Body of pancreas (tissue), 4 donors: ENCODE measurements around the gene SLC45A3. TPM values are rescaled to one million over a fixed set of nuclear protein-coding genes. Genes with fewer than 3 reads are reported as not detected.

Source experiments
- ATAC-seq: fragments of 150-250 bp; one replicate; pipeline ENCODE4 v1.9.1; 2016
- DNase-seq, 4 donors: peaks; one replicate each; pipeline ENCODE4 v3.0.0-alpha.2; 2019
- H3K27ac ChIP-seq, 4 donors: fragments of 200-600 bp; sonication (generic); 1 replicate in 3 of 4; 2 replicates in 1 of 4; pipeline versions ENCODE4 v1.5.1 to v1.6.1; 2016 to 2019; ENCODE audit warnings: mild to moderate bottlenecking in 1 of 4, mixed read lengths in 1 of 4, moderate library complexity in 1 of 4
- H3K27me3 ChIP-seq, 2 donors: fragments of 200-600 bp; sonication (generic); one replicate each; pipeline ENCODE4 v1.6.0; 2016; ENCODE audit warnings: mild to moderate bottlenecking in 1 of 2
- H3K36me3 ChIP-seq, 2 donors: fragments of 200-600 bp; sonication (generic); replicated peaks in 1 of 2; 2 replicates each; pipeline ENCODE4 v1.5.1; 2016; ENCODE audit warnings: low read depth in 2 of 2; ENCODE audit not compliant: insufficient read depth in 1 of 2
- H3K4me1 ChIP-seq: fragments of 200-600 bp; sonication (generic); one replicate; pipeline ENCODE4 v1.6.0; 2016
- H3K4me3 ChIP-seq, 2 donors: fragments of 200-600 bp; sonication (generic); 1 replicate in 1 of 2; 2 replicates in 1 of 2; pipeline ENCODE4 v1.5.1; 2016 to 2019
- H3K9me3 ChIP-seq, 3 donors: fragments of 200-600 bp; sonication (generic); 1 replicate in 2 of 3; 2 replicates in 1 of 3; pipeline ENCODE4 v1.5.1; 2016
- POLR2A ChIP-seq, 3 donors: fragments of 450-650 bp; IDR thresholded peaks; one replicate each; pipeline ENCODE4 v1.6.1; 2016; ENCODE audit warnings: antibody characterized with exemption in 3 of 3, mild to moderate bottlenecking in 2 of 3
- WGBS, 2 donors: methylation state at CpG; one replicate each; pipeline ENCODE4 v1.1.5; 2017; 5-methylcytosine and 5-hydroxymethylcytosine counted together
- intact Hi-C: fragments of 100-400 bp; cut with DNase I; formaldehyde crosslinking; loops from one replicate; pipeline ENCODE4 v1.15.1; 2023
- total RNA-seq, 2 donors: library from RNA; depleted of rRNA; stranded (reverse); fragments of >200 nt; gene quantifications; one replicate each; pipeline ENCODE4 v1.1.0, GENCODE V29; 2016
- TF ChIP-seq, protein P1 (sequence below), 7 experiments: fragments of 450-650 bp in 4 of 7; fragments of 200-600 bp in 3 of 7; sonication (generic) in 3 of 7; IDR thresholded peaks; one replicate each; pipeline ENCODE4 v1.5.1; 2016 to 2019; ENCODE audit warnings: antibody characterized with exemption in 7 of 7

Gene SLC45A3
- total RNA-seq, 2 donors from 2014 or later, result 1.3 to 1.6 TPM

GRCh38 chr1:205719015-205719414 lies 38.7 kb upstream of the SLC45A3 start:
- ATAC-seq, result no peak
- intact Hi-C loops, result loop anchor here (10.0 kb wide), 1 partner anchor 124 kb away; no protein-coding TSS in a partner anchor
- TF ChIP-seq, protein P1, sequence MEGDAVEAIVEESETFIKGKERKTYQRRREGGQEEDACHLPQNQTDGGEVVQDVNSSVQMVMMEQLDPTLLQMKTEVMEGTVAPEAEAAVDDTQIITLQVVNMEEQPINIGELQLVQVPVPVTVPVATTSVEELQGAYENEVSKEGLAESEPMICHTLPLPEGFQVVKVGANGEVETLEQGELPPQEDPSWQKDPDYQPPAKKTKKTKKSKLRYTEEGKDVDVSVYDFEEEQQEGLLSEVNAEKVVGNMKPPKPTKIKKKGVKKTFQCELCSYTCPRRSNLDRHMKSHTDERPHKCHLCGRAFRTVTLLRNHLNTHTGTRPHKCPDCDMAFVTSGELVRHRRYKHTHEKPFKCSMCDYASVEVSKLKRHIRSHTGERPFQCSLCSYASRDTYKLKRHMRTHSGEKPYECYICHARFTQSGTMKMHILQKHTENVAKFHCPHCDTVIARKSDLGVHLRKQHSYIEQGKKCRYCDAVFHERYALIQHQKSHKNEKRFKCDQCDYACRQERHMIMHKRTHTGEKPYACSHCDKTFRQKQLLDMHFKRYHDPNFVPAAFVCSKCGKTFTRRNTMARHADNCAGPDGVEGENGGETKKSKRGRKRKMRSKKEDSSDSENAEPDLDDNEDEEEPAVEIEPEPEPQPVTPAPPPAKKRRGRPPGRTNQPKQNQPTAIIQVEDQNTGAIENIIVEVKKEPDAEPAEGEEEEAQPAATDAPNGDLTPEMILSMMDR (IDR thresholded peaks at IDR 0.05), result no peak
- no peak for TF ChIP-seq POLR2A (IDR thresholded peaks at IDR 0.05)
- no peak for DNase-seq
- 65 to 66% methylated on average over 3 of the region's 3 CpGs for WGBS, 2 donors
- Histone ChIP-seq H3K4me3 (no peak overlapping the region), H3K27me3 (no peaks in the 10 kb centered on the region), H3K4me1 (peaks cover 7% of the 10 kb centered on the region), H3K27ac (no peak overlapping the region), H3K36me3 (peaks cover 11 to 28% of the 10 kb centered on the region in 2 donors), H3K9me3 (no peaks in the 10 kb centered on the region)

GRCh38 chr1:205716371-205717132 lies 36.2 kb upstream of the SLC45A3 start:
- DNase-seq (no peak), ATAC-seq (no peak)
- no peaks in the 10 kb centered on the region for H3K9me3 ChIP-seq
- WGBS, 2 donors, result 65 to 83% methylated on average over 7 of the region's 7 CpGs
- peaks cover 7% of the 10 kb centered on the region for H3K4me1 ChIP-seq
- no peak for TF ChIP-seq POLR2A (IDR thresholded peaks at IDR 0.05)
- TF ChIP-seq, protein P1 (IDR thresholded peaks at IDR 0.05), result no peak
- H3K27me3 ChIP-seq, result no peaks in the 10 kb centered on the region
- H3K27ac ChIP-seq, result peak overlapping the region in 1 of 4 donors; percentile 7
- peaks cover 11 to 26% of the 10 kb centered on the region in 2 donors for H3K36me3 ChIP-seq
- intact Hi-C loops, result loop anchor here (10.0 kb wide), 1 partner anchor 122 kb away; no protein-coding TSS in a partner anchor
- H3K4me3 ChIP-seq, result no peak overlapping the region

DNA sequence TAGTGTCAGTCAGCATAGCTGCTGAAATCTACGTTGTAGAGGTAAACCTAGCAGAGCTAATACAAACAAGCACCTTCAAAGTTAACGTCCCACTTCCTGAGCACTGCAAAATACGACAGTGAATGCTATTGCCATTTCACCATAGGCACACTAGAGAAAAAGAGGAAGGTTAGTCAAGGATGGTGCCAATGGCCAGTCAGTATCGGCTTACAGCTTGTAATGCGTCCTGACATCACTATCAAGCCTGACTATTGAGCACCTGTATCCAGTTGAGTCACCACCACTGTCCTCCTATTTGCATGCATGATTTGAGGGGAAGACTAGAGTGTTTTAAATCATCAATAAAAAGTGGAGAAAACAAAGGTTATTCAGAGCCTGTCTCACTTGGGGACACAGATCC lies 35.3 kb upstream of the SLC45A3 start:
- H3K36me3 ChIP-seq, result peaks cover 11 to 21% of the 10 kb centered on the region in 2 donors
- no peak overlapping the region for H3K4me3 ChIP-seq
- 79 to 82% methylated on average over 5 of the region's 5 CpGs for WGBS, 2 donors
- ATAC-seq, result no peak
- TF ChIP-seq, protein P1 (IDR thresholded peaks at IDR 0.05), result no peak
- TF ChIP-seq POLR2A (IDR thresholded peaks at IDR 0.05), result no peak
- H3K9me3 ChIP-seq, result no peaks in the 10 kb centered on the region
- intact Hi-C loops, result loop anchor here (10.0 kb wide), 1 partner anchor 121 kb away; no protein-coding TSS in a partner anchor
- peaks cover 7% of the 10 kb centered on the region for H3K4me1 ChIP-seq
- DNase-seq, result no peak
- no peaks in the 10 kb centered on the region for H3K27me3 ChIP-seq
- no peak overlapping the region for H3K27ac ChIP-seq

GRCh38 chr1:205714906-205715246 lies 34.6 kb upstream of the SLC45A3 start:
- intact Hi-C loops, result loop anchor here (10.0 kb wide), 1 partner anchor 120 kb away; no protein-coding TSS in a partner anchor

More at GRCh38 chr1:205714906-205715246, 34.6 kb upstream of the SLC45A3 start:
- no peaks in the 10 kb centered on the region for H3K9me3 ChIP-seq
- WGBS, 2 donors, result 81 to 90% methylated on average over 4 of the region's 4 CpGs
- DNase-seq, result no peak
- H3K27me3 ChIP-seq, result no peaks in the 10 kb centered on the region
- H3K4me1 ChIP-seq, result peaks cover 7% of the 10 kb centered on the region
- TF ChIP-seq, protein P1 (IDR thresholded peaks at IDR 0.05), result no peak
- TF ChIP-seq POLR2A (IDR thresholded peaks at IDR 0.05), result no peak
- no peak overlapping the region for H3K27ac ChIP-seq
- peaks cover 14 to 18% of the 10 kb centered on the region in 2 donors for H3K36me3 ChIP-seq
- H3K4me3 ChIP-seq, result no peak overlapping the region
- no peak for ATAC-seq
